Measurements from ENCODE around the gene IL4R. TPM values are rescaled to one million over a fixed set of nuclear protein-coding genes. Genes with fewer than 3 reads are reported as not detected.
A peak's percentile ranks its signal among the peaks of the same experiment; 100 is the strongest.

IL4R gene
- total RNA-seq, 6 experiments from 2014 or later, result 38.8 to 147 (median 46.9) TPM

DNA sequence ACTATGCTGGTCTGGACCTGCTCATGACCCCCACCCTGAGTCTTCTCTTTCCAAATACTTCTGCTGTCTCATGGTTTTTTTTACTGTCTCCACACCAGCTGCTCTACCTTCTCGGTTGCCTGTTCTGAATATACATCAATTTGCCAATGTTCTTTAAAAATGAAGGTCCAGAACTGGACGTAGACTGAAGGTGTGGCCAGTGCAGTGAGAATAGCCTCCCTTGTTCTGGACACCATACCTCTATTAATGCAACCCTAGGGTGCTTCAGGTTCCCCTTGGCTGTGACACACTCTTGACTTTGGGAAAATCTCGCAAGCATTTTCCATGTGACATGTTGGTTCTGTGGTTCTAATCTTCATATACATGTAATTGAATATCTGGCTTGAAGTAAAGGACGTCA, 72.9 kb downstream of the IL4R start:
- no peak overlapping the region for H3K27ac ChIP-seq
- no peak overlapping the region for H3K4me3 ChIP-seq
- WGBS (ENCODE audit: insufficient coverage, low coverage, low lambda C conversion rate, missing lambda C conversion rate), result 60% methylated on average over 4 of the region's 4 CpGs
- DNase-seq (no peak), ATAC-seq (no peak)
- no peaks in the 10 kb centered on the region for H3K9me3 ChIP-seq
- intact Hi-C loops (cut with DNase I), result no loop called here
- H3K36me3 ChIP-seq, result no peaks in the 10 kb centered on the region
- TF ChIP-seq, protein P1, sequence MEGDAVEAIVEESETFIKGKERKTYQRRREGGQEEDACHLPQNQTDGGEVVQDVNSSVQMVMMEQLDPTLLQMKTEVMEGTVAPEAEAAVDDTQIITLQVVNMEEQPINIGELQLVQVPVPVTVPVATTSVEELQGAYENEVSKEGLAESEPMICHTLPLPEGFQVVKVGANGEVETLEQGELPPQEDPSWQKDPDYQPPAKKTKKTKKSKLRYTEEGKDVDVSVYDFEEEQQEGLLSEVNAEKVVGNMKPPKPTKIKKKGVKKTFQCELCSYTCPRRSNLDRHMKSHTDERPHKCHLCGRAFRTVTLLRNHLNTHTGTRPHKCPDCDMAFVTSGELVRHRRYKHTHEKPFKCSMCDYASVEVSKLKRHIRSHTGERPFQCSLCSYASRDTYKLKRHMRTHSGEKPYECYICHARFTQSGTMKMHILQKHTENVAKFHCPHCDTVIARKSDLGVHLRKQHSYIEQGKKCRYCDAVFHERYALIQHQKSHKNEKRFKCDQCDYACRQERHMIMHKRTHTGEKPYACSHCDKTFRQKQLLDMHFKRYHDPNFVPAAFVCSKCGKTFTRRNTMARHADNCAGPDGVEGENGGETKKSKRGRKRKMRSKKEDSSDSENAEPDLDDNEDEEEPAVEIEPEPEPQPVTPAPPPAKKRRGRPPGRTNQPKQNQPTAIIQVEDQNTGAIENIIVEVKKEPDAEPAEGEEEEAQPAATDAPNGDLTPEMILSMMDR (IDR thresholded peaks at IDR 0.05), result no peak
- no peak for TF ChIP-seq POLR2A (IDR thresholded peaks at IDR 0.05)
- H3K27me3 ChIP-seq, result no peaks in the 10 kb centered on the region
- no peaks in the 10 kb centered on the region for H3K4me1 ChIP-seq

DNA sequence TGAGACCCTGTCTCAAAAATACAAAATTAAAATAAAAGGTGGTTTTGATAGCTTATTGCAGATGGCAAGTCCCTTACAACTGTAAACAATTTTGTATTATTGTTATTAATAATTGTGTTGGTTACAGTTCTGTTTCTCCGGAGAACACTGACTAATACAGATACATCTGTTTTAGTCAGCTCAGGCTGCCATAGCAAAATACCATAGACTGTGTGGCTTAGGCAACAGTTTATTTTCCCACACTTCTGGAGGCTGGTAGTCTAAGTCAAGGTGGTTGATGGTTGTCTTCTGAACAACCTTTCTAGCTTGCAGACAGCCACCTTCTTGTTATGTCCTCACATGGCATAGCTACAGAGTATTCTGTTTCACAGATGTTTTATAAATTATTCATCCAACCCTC, 74.0 kb downstream of the IL4R start:
- Histone ChIP-seq H3K9me3 (no peaks in the 10 kb centered on the region), H3K4me1 (no peaks in the 10 kb centered on the region), H3K36me3 (no peaks in the 10 kb centered on the region), H3K27ac (no peak overlapping the region), H3K4me3 (no peak overlapping the region), H3K27me3 (no peaks in the 10 kb centered on the region)
- WGBS (ENCODE audit: insufficient coverage, low coverage, low lambda C conversion rate, missing lambda C conversion rate), result no CpG with 5 or more reads among the region's 1 CpG
- intact Hi-C loops (cut with DNase I), result no loop called here
- ATAC-seq (no peak), DNase-seq (no peak)
- no peak for TF ChIP-seq POLR2A (IDR thresholded peaks at IDR 0.05)
- TF ChIP-seq, protein P1 (IDR thresholded peaks at IDR 0.05), result no peak

DNA sequence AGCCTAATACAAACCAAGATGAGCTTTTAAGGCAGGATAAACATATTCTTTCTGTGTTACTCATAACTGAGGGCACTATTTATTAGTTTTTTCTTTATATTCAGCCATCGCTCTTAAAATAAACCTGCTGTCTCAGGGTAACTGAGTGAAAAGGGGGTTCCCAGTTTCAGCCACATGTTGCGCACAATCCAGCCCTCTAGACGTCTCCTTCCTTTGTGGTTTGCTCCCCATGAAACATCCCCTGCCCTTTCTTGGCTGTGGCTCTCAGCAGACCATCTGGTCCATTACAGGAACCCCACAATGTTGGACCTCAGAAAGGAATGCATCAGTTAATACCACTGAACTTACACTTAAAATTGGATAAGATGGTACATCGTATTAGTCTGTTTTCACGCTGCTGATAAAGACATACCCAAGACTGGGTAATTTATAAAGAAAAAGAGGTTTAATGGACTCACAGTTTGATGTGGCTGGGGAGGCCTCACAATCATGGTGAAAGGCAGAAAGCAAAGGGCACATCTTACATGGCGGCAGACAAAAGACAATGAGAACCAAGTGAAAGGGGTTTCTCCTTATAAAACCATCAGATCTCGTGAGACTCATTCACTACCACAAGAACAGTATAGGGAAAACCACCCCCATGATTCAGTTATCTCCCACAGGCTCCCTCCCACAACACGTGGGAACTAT, 75.6 kb downstream of the IL4R start:
- intact Hi-C loops (cut with DNase I), result no loop called here
- no peak for TF ChIP-seq POLR2A (IDR thresholded peaks at IDR 0.05)
- TF ChIP-seq, protein P1 (IDR thresholded peaks at IDR 0.05), result no peak
- WGBS (ENCODE audit: insufficient coverage, low coverage, low lambda C conversion rate, missing lambda C conversion rate), result 65% methylated on average over 8 of the region's 8 CpGs
- Histone ChIP-seq H3K27ac (no peak overlapping the region), H3K36me3 (no peaks in the 10 kb centered on the region), H3K9me3 (no peaks in the 10 kb centered on the region), H3K4me1 (no peaks in the 10 kb centered on the region), H3K27me3 (no peaks in the 10 kb centered on the region), H3K4me3 (no peak overlapping the region)
- peak in 1 of 4 donors; percentile 17 for ATAC-seq
- no peak for DNase-seq

GRCh38 chr16:27390151-27390550, 76.4 kb downstream of the IL4R start:
- Histone ChIP-seq H3K4me1 (no peaks in the 10 kb centered on the region), H3K27me3 (no peaks in the 10 kb centered on the region), H3K4me3 (no peak overlapping the region), H3K9me3 (no peaks in the 10 kb centered on the region), H3K36me3 (no peaks in the 10 kb centered on the region), H3K27ac (no peak overlapping the region)
- DNase-seq, result no peak
- no peak for TF ChIP-seq POLR2A (IDR thresholded peaks at IDR 0.05)
- TF ChIP-seq, protein P1 (IDR thresholded peaks at IDR 0.05), result no peak
- intact Hi-C loops (cut with DNase I), result no loop called here
- no peak for ATAC-seq

- TF ChIP-seq, protein P1 (IDR thresholded peaks at IDR 0.05), result no peak
- TF ChIP-seq POLR2A (IDR thresholded peaks at IDR 0.05), result no peak
- Histone ChIP-seq H3K27me3 (no peaks in the 10 kb centered on the region), H3K9me3 (no peaks in the 10 kb centered on the region), H3K4me3 (no peak overlapping the region), H3K4me1 (no peaks in the 10 kb centered on the region), H3K36me3 (no peaks in the 10 kb centered on the region), H3K27ac (no peak overlapping the region)
- DNase-seq, result no peak
- 53% methylated on average over 1 of the region's 1 CpG for whole genome bisulfite sequencing (ENCODE audit: insufficient coverage, low coverage, low lambda C conversion rate, missing lambda C conversion rate)
- no peak for ATAC-seq
- intact Hi-C loops (cut with DNase I), result no loop called here
Observed at GRCh38 chr16:27392671-27393070, 78.9 kb downstream of the IL4R start.

All from right lobe of liver (tissue), 6 donors.